Stimulated activated memory B cell treated with anti-CD40 and anti-IgM and Interleukin-4, amounts not matched to agents 10 μg/mL and 1 μg/mL and 100 μg/mL, for 72 hours (primary cell): ENCODE data around the gene BNIP5.

Source experiments
- ATAC-seq: fragments of 150-1000 bp; cut with Tn5 transposase; 2 replicates; pipeline ENCODE4 v1.10.0; 2021
- H3K27ac Mint-ChIP-seq: one replicate; pipeline ENCODE4 v1.8.0; 2022; ENCODE audit warnings: mild to moderate bottlenecking, mixed read lengths
- H3K27me3 Mint-ChIP-seq: one replicate; pipeline ENCODE4 v1.8.0; 2022; ENCODE audit warnings: mixed read lengths
- H3K36me3 Mint-ChIP-seq: one replicate; pipeline ENCODE4 v1.8.0; 2022; ENCODE audit warnings: mixed read lengths
- H3K4me1 Mint-ChIP-seq: one replicate; pipeline ENCODE4 v1.8.0; 2022; ENCODE audit warnings: mixed read lengths
- H3K4me3 Mint-ChIP-seq: one replicate; pipeline ENCODE4 v1.8.0; 2022; ENCODE audit warnings: mild to moderate bottlenecking, moderate library complexity, mixed read lengths
- H3K9me3 Mint-ChIP-seq: one replicate; pipeline ENCODE4 v1.8.0; 2022; ENCODE audit warnings: mixed read lengths

BNIP5 gene

GRCh38 chr6:36285797-36286196, 50.9 kb downstream of the BNIP5 start:
- ATAC-seq, result no peak
- Mint-ChIP-seq H3K27me3 (peaks cover 53% of the 10 kb centered on the region), H3K4me3 (no peak overlapping the region)

DNA sequence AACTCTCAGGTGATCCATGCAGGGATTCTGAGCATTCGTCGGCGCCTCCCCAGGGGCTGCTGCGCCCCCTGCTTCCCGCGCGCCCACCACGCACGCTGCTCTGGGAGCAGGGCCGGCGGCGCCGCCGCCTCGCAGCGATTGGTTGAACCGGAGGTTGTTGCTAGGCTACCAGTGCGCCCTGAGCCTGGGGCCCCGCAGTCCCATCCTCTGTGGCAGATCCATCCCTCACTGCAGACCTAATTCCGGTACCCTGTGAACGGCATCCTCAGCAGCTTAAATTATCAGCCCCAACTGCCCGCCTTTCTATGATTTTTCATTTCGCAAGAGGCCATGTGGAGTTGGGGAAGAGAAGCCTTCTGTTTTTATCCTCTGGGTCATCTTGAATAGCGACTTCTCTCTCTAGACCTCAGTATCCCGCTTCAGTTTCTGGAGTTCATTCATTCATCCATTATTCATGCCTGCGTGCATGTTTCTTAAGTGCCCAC, 51.5 kb downstream of the BNIP5 start:
- Mint-ChIP-seq H3K4me3 (no peak overlapping the region), H3K4me1 (peaks cover 15% of the 10 kb centered on the region), H3K36me3 (no peaks in the 10 kb centered on the region), H3K27me3 (peaks cover 50% of the 10 kb centered on the region), H3K27ac (no peak overlapping the region), H3K9me3 (peaks cover 3% of the 10 kb centered on the region)
- ATAC-seq, result no peak

More at GRCh38 chr6:36285797-36286196, 50.9 kb downstream of the BNIP5 start:
- no peak overlapping the region for H3K27ac Mint-ChIP-seq
- H3K4me1 Mint-ChIP-seq, result peaks cover 10% of the 10 kb centered on the region
- no peaks in the 10 kb centered on the region for H3K36me3 Mint-ChIP-seq
- H3K9me3 Mint-ChIP-seq, result peaks cover 3% of the 10 kb centered on the region

DNA sequence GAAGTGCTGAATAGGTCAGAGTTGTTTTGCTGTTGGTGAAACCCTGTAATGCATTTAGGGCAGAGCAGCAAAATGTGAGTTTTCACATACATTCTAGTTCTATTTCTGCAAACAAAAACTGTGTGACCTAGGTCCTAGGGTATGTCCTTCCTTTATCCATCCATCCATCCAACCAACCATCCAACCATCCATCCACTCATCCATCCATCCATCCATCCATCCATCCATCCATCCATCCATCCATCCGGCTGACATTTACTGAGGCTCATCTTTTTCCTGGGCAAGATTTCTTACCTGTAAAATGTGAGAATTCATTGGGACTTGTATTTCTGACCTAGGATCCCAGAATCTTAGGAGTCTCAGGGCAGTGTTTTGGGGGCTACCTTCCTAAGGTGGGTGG, 52.3 kb downstream of the BNIP5 start:
- Mint-ChIP-seq H3K27ac (no peak overlapping the region), H3K36me3 (no peaks in the 10 kb centered on the region), H3K4me3 (no peak overlapping the region), H3K4me1 (peaks cover 17% of the 10 kb centered on the region), H3K27me3 (peaks cover 47% of the 10 kb centered on the region), H3K9me3 (peaks cover 3% of the 10 kb centered on the region)
- ATAC-seq, result no peak

GRCh38 chr6:36283608-36284007, 53.1 kb downstream of the BNIP5 start:
- no peak overlapping the region for H3K27ac Mint-ChIP-seq
- H3K4me1 Mint-ChIP-seq, result peaks cover 17% of the 10 kb centered on the region
- no peak for ATAC-seq
- no peaks in the 10 kb centered on the region for H3K36me3 Mint-ChIP-seq
- peaks cover 49% of the 10 kb centered on the region for H3K27me3 Mint-ChIP-seq
- no peak overlapping the region for H3K4me3 Mint-ChIP-seq
- H3K9me3 Mint-ChIP-seq, result peaks cover 3% of the 10 kb centered on the region

DNA sequence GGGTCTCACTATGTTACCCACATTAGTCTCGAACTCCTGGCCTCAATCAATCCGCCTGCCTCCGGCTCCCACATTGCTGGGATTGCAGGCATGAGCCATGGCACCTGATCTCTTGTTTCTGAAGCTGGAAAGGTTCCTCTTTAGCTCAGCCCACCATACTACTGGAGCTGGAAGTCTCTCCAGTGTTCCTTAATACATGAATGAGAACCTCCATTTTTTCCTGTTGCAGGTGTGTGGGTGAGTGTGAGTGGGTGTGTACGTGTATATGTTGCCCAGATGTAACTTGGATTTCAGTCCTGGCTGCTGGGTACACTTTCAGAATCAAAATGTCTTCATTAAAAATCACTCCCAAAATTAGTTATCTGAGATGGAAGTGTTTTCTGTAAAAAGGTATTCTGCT, 55.7 kb downstream of the BNIP5 start:
- H3K27me3 Mint-ChIP-seq, result peaks cover 46% of the 10 kb centered on the region
- H3K9me3 Mint-ChIP-seq, result peaks cover 3% of the 10 kb centered on the region
- H3K36me3 Mint-ChIP-seq, result no peaks in the 10 kb centered on the region
- no peak for ATAC-seq
- peaks cover 17% of the 10 kb centered on the region for H3K4me1 Mint-ChIP-seq
- H3K27ac Mint-ChIP-seq, result no peak overlapping the region
- H3K4me3 Mint-ChIP-seq, result no peak overlapping the region

DNA sequence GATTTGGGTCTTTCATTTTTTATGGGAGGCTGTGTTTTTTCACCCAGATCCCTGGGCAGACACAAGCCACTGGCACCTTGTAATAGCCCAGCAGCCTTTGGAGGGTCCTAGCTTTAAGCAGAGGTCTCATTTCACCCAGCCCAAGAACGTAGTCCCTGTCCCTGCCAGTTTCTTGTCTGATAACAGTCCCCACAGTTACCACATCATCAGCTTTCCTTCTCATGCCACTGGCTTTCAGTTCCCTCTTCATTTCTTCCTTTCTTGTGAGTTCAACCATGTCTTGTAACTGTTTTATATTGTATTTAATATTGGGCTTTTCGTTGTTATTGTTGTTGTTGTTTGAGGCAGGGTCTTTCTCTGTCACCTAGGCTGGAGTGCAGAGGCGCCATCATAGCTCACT, 56.2 kb downstream of the BNIP5 start:
- Mint-ChIP-seq H3K27ac (no peak overlapping the region), H3K9me3 (peaks cover 3% of the 10 kb centered on the region), H3K36me3 (no peaks in the 10 kb centered on the region), H3K27me3 (peaks cover 46% of the 10 kb centered on the region), H3K4me1 (peaks cover 17% of the 10 kb centered on the region), H3K4me3 (no peak overlapping the region)
- ATAC-seq, result peak; percentile 82

DNA sequence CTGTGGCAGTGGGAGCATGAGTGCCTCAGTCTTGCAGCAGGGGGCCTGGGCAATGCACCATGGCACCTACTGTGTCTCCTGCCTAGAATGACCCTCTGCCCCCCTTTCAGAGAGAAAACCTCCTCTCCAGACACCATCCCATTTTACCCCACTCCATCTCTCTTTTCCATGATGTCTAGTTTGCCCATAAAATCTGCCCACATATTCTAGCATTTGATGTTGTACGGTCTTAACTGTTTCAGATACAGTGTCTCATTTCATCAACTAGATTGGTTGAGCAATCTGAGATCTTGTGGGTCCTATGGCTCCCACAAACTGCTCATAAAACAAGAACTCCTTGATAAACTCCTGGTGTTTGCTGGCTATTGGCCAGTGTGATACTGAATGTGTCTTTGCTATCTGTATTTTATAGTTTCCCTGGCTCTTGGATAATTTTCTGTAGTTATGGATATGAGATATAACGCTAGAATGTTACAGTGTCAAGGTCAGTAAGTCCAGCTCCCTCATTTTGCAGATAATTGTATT, 58.7 kb downstream of the BNIP5 start:
- Mint-ChIP-seq H3K27ac (no peak overlapping the region), H3K36me3 (no peaks in the 10 kb centered on the region), H3K9me3 (peaks cover 3% of the 10 kb centered on the region), H3K4me3 (no peak overlapping the region), H3K27me3 (peaks cover 46% of the 10 kb centered on the region), H3K4me1 (peaks cover 17% of the 10 kb centered on the region)
- ATAC-seq, result no peak

GRCh38 chr6:36276581-36277536, 59.8 kb downstream of the BNIP5 start:
- Mint-ChIP-seq H3K27me3 (peaks cover 48% of the 10 kb centered on the region), H3K36me3 (no peaks in the 10 kb centered on the region)

DNA sequence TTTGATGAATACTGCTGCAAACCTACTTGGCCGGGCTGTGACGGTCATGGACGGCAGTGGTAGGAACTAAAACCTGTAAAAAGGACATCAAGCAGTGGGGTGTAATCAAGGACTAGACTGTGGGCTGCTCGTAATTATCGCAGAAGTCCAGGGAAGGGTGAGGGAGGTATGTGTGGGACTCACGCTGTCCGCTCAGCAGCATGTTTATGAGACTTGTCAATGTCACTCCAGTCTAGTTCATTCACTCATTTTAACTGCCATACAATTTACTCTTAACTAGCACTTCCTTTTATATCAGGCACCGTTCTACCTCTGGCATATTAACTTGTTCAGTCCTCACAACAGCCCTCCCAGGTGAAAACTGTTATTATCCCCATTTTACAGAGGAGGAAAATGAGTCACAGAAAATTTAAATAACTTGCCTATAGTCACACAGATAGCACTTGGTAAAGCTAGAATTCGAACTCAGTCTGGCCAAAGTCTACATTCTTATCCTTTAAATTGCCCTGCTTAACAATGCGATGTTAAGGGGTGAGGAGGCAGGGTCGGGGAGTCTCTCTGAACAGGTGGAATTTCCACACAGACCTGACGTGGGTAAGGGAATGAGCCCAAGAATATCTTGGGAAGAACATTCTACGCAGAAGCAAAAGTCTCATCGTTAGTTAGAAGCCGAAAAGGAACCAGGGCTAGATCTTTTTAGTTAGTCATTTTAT, 62.7 kb downstream of the BNIP5 start:
- Mint-ChIP-seq H3K4me1 (no peaks in the 10 kb centered on the region), H3K36me3 (no peaks in the 10 kb centered on the region), H3K9me3 (no peaks in the 10 kb centered on the region), H3K27me3 (peaks cover 75% of the 10 kb centered on the region), H3K4me3 (no peak overlapping the region), H3K27ac (no peak overlapping the region)
- ATAC-seq, result no peak

More at GRCh38 chr6:36276581-36277536, 59.8 kb downstream of the BNIP5 start:
- H3K4me3 Mint-ChIP-seq, result no peak overlapping the region
- no peak for ATAC-seq
- H3K27ac Mint-ChIP-seq, result no peak overlapping the region
- H3K4me1 Mint-ChIP-seq, result peaks cover 17% of the 10 kb centered on the region
- H3K9me3 Mint-ChIP-seq, result peaks cover under 1% of the 10 kb centered on the region

- Mint-ChIP-seq H3K36me3 (no peaks in the 10 kb centered on the region), H3K4me3 (no peak overlapping the region), H3K9me3 (no peaks in the 10 kb centered on the region), H3K4me1 (no peaks in the 10 kb centered on the region), H3K27ac (no peak overlapping the region), H3K27me3 (peaks cover 75% of the 10 kb centered on the region)
- ATAC-seq, result no peak
Measured at GRCh38 chr6:36273067-36273466, 63.6 kb downstream of the BNIP5 start.

- Mint-ChIP-seq H3K4me3 (no peak overlapping the region), H3K4me1 (no peaks in the 10 kb centered on the region), H3K36me3 (no peaks in the 10 kb centered on the region), H3K27ac (no peak overlapping the region), H3K27me3 (peaks cover 76% of the 10 kb centered on the region), H3K9me3 (no peaks in the 10 kb centered on the region)
- no peak for ATAC-seq
Measured at GRCh38 chr6:36272234-36272633, 64.5 kb downstream of the BNIP5 start.

DNA sequence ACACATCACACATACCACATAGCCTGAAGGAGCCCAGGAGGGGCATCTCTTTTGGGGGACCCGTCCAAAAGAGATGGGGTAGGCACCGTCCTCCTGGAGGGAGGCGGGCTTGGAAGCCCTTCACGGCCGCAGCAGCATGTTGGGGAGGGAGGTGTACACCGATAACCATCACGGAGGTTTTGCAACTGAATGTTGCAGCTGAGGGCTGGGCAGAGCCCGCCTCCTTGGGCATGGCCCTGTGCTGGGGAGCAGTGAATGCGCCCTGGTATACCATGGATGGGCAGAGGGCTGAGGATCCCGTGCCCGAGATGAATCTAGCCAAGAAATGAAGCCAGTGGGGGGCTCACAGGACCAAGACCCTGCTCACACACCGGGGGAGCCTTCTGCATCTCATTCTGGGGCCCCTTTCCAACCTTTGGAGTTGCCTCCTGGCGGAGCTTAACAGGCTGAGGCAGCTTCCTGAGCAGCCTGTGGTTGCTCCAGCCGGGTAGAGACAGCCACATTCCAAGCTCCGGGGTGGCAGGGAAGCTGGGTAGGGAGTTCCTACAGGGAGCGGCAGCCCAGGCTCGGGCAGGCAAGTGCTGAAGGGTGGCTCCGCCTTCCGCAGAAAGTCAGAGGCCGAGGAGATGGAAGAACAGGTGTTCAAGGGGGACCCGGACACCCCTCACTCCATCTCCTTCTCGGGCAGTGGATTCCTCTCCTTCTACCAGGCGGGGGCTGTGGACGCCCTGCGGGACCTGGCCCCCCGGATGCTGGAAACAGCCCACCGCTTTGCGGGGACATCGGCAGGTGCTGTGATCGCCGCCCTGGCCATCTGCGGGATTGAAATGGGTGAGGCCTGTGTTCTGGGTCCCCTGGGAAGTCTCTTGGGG, 66.6 kb downstream of the BNIP5 start, which contains the start of gene PNPLA1:
Gene PNPLA1 (plus strand): TSS at position 227 of the 872 bp plus-strand sequence. CDS start 400 bp downstream, at position 627.
- H3K4me3 Mint-ChIP-seq, result no peak within 1 kb of the TSS
- no peak for ATAC-seq
- H3K4me1 Mint-ChIP-seq, result no peaks in the 10 kb centered on the region
- H3K27ac Mint-ChIP-seq, result no peak within 1 kb of the TSS
- peaks cover 3% of the 10 kb centered on the region for H3K9me3 Mint-ChIP-seq
- peaks cover 57% of the 10 kb centered on the region for H3K27me3 Mint-ChIP-seq
- H3K36me3 Mint-ChIP-seq, result no peaks in the 10 kb centered on the region

- H3K4me1 Mint-ChIP-seq, result no peaks in the 10 kb centered on the region
Measured at GRCh38 chr6:36268478-36269275, 68.0 kb downstream of the BNIP5 start.

More at GRCh38 chr6:36268478-36269275, 68.0 kb downstream of the BNIP5 start:
- Mint-ChIP-seq H3K9me3 (peaks cover 3% of the 10 kb centered on the region), H3K27me3 (peaks cover 48% of the 10 kb centered on the region), H3K4me3 (no peak overlapping the region), H3K36me3 (no peaks in the 10 kb centered on the region), H3K27ac (no peak overlapping the region)
- ATAC-seq, result no peak
